HG02970 (cell line): Measurements from ENCODE around the gene CDYL.

Source experiments
- ATAC-seq: cut with Tn5 transposase; IDR thresholded peaks from one replicate; pipeline ENCODE4 v1.9.1; 2021; ENCODE audit warnings: mild to moderate bottlenecking, moderate library complexity, moderate number of reproducible peaks; ENCODE audit not compliant: unreplicated experiment, low FRiP score

The CDYL gene

DNA sequence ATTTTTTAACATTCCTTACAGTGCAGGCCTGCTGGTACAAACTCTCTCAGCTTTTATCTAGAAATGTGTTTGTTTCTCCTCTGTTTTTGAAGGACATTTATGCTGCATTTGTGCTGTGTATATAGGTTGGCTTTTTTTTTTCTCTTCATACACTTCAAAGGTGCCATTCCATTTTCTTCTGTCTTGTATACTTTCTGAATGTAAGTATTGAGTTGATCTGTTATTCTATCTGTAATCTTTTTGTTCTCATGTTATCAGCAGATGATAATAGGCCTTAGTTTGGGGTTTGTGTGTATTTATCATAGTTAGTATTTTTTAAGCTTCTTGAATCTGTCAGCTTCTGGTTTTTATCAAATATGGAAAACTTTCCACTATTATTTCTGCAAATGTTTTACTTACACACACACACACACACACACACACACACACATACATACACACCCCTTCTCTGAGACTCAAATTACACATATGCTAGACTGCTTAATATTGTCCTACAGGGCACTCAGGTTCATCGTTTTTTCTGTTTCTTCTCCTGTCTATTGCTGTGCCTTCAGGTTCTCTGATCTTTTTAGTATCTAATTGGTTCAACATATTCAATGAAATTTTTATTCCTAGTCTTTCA, 153.0 kb downstream of the CDYL start:
- no peak for ATAC-seq

- ATAC-seq = no peak
Measured at GRCh38 chr6:4930025-4930691, 154.0 kb downstream of the CDYL start.

DNA sequence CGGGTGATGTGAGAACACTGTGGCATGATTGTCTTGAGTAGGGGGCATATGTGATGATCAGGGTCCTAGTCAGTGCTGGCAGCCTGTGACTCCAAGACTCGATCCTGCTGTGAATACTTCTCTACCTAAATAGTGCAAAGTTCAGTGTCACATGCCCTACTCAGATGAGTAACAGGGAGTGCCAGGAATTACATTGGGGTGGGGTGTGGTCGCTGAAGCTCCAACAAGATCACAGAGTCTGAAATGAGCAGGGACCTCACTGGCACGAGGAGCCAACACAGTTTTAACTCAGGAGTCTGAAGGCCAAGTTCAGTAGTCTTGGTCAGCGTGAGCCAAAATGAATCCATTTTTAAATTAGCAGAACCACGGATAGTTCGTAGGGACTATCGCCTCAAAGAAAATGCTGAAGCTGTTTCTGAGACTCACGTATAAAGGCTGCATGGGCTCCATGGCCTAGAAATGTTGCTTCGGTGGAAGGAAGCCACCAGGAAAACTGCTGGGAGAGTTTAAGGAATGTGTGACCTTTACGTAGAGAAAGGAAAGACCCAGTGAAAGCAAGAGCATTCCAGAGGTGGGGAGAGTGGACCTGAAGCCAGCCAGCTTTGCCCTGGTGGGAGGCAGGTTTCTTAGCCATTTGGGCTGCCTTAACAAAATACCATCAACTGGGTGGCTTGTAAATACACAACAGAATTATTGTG, 155.5 kb downstream of the CDYL start:
- ATAC-seq = no peak

DNA sequence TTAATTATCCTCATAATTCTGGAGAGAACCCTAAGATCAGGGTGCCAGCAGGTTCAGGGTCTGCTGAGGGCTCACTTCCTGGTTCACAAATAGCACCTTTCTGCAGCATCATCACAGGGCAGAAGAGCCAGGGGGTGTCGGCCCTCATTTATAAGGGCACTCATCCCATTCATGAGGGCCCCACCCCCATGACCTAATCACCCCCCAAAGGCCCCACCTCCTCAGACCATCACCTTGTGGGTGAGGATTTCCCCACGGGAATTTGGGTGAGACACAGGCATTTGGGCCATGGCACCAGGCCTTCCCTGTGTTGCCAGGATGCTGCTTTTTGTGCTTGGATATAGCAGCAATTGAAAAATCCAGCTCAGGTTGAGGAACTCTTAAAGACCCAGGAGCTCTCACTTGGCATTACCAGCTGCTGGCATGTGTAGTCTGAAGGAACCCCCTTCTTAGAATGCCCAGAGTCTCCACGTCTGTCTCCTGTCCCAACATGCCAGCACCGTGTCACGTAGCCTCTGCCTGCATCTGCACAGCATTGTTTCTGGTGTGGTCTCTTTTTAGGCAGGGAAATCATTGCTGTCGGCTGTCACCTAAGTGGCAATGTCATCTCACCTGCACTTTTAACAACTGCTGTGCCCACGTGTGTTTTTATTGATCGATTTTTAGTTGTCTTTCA, 156.2 kb downstream of the CDYL start:
- ATAC-seq = no peak

DNA sequence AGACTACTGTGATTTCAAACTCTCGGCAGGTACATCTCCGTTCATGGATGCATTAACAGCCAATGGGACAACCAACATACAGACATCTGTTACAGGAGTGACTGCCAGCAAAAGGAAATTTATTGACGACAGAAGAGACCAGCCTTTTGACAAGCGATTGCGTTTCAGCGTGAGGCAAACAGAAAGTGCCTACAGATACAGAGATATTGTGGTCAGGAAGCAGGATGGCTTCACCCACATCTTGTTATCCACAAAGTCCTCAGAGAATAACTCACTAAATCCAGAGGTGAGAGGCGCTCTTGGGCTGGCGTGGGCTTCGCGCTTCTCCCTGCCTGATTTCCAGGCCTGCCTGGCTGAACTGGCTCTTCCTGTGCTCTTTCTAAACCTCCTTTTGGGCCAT, 159.3 kb downstream of the CDYL start:
- no peak for ATAC-seq

GRCh38 chr6:4935975-4936680, 159.9 kb downstream of the CDYL start:
- ATAC-seq = no peak

- ATAC-seq = no peak
Measured at GRCh38 chr6:4936681-4937041, 160.5 kb downstream of the CDYL start.

- ATAC-seq = no peak
Measured at GRCh38 chr6:4937414-4937813, 161.2 kb downstream of the CDYL start.

GRCh38 chr6:4939241-4939640, 163.0 kb downstream of the CDYL start:
- no peak for ATAC-seq

DNA sequence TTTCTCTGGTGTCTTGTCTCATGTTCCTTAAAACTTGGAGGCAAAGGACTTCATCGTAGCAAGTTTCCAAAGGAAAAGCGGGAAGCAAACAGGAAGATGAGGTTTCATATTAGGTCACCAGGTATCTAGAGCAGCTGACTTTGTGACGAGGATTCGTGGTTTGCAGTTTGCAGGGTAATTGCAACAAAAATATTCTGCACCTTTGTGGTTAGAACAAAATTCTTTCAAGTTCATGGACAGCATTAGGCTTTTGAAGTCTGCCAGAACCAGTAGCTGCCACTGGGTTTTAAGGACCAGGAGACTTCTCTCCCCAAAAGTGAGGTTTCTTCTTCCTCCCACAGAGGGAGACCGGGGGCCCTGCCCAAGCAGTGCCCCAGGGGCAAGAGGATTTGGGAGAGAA, 164.2 kb downstream of the CDYL start:
- ATAC-seq = no peak

DNA sequence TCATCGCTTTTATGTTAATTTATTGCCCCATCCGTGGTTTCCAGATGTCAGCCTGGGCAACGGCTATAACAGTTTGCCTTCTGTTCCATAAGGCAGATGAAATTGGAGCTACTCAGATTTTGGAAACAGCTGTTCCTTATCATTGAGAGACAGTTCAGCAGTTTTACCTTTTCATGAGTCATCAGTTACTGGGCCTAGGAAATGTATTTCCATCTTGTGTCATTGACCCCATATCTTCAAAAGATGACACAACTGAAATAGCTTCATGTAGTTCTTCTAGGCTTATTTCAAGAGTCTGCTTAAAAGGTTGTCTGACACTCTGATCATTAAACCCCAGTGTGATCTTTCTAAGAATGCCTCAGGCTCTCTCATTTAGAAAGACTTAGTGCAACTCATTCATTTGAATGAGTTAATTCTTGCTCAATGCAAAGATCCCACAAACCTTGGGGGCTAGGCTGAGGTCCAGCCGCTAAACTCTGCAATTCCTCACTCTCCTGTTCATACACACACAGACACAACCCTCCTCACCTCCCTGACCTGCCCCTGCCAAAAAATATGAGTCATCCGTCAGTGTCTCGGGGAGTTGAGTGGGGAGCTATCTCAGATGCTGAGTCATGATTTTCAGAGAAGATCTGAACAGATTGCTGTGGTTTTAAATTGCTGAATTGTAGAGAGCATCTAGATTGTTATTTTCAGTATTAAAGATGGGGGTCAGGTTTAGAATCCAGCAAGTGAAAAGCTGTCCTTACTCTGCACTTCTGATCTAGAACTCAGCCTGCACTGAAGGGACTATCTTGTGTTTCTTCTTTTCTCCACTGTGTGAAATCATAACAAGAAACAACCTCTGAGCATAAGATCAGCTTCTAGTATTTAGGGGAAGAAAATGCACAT, 165.8 kb downstream of the CDYL start:
- no peak for ATAC-seq

DNA sequence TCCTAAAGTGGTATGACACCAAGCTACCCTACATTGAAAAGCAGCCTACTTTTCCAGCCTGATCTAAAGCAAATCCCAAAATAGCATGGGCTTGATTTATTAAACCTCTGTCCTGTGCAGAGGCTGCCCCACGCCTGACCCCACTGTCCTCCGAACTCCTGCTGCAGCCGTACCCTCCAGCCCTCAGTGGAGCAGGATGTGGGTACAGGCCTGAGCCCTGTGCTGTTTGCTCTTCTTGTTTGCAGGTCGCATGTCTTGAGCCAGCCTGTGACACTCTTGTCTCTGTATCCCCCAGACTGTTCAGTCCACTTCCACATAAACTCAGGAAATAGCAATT, 166.4 kb downstream of the CDYL start:
- no peak for ATAC-seq

GRCh38 chr6:4943716-4944115, 167.5 kb downstream of the CDYL start:
- no peak for ATAC-seq

DNA sequence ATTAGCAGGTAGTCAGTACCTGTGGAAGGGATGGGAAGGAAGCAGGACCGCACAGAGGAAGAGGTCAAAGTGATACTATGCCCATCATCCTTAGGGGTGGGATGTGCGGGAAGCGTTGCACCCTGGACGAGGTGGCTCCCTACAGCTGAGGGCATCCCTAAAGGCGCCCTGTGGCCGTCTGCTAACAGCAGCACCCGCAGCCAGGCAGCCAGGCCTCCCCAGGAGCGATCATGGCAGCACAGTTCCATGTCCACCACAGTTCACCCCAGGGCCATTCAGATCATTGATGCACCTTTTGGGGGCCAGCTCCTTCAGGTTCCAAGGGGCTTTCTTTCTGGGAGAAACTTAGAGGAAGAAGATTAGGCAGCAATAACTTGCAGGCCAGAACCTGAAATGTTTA, 168.1 kb downstream of the CDYL start:
- ATAC-seq = no peak

- ATAC-seq = no peak
Measured at GRCh38 chr6:4946521-4946920, 170.3 kb downstream of the CDYL start.

GRCh38 chr6:4947716-4948115, 171.5 kb downstream of the CDYL start:
- no peak for ATAC-seq

GRCh38 chr6:4948781-4949450, 172.7 kb downstream of the CDYL start:
- no peak for ATAC-seq

DNA sequence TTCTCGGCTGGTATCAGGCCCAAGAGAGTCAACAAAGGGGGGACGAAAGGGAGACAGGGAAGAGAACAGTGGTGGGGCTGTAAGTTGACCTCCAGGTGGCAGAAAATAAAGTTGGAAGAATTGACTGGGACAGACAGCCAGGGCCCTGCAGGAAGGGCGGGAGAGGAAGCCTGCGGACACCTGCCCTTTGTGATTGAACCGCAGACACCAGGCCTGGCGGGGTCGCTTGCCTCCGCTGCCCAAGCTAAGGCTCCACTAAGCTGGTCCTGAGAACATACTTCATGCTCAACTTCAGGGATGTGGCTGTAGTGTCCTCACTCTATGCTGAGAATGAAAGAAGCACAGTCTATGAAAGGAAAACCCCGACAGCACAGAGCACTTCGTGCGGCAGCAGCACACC, 173.9 kb downstream of the CDYL start:
- ATAC-seq = no peak

- ATAC-seq = no peak
Measured at GRCh38 chr6:4950836-4951533, 174.8 kb downstream of the CDYL start.
